ENCODE data around the gene FMN2.

GRCh38 chr1:240056350-240056749 lies 35.3 kb upstream of the FMN2 start:
- TF ChIP-seq CTCF (IDR thresholded peaks at IDR 0.05; ENCODE audit: low read depth, low read length) (no peak), EZH2phosphoT487 (IDR thresholded peaks at IDR 0.05; ENCODE audit: low read depth) (no peak)
